Activated naive CD4-positive, alpha-beta T cell treated with anti-CD3 and anti-CD28 coated beads for 36 hours (primary cell): ENCODE measurements around the gene BEGAIN. TPM values are rescaled to one million over a fixed set of nuclear protein-coding genes. Genes with fewer than 3 reads are reported as not detected.

ENCODE experiments used
- CTCF ChIA-PET: fragments of 350-600 bp; sonication (Branson Sonifier 250); formaldehyde crosslinking; loops from one replicate; lab custom pipeline; 2021; ENCODE audit warnings: antibody characterized with exemption; lab: Charles Lee
- DNase-seq: peaks from one replicate; pipeline ENCODE4 v3.0.0-alpha.2; 2020
- H3K27ac Mint-ChIP-seq: one replicate; pipeline ENCODE4 v1.8.0; 2021; ENCODE audit warnings: mild to moderate bottlenecking, mixed read lengths
- H3K27me3 Mint-ChIP-seq: one replicate; pipeline ENCODE4 v1.8.0; 2021; ENCODE audit warnings: low read depth, mixed read lengths
- H3K36me3 Mint-ChIP-seq: one replicate; pipeline ENCODE4 v1.8.0; 2021; ENCODE audit warnings: low read depth, mixed read lengths
- H3K4me1 Mint-ChIP-seq: one replicate; pipeline ENCODE4 v1.8.0; 2021; ENCODE audit warnings: low read depth, mixed read lengths
- H3K4me3 Mint-ChIP-seq: one replicate; pipeline ENCODE4 v1.8.0; 2021; ENCODE audit warnings: mild to moderate bottlenecking, moderate library complexity, mixed read lengths
- H3K9me3 Mint-ChIP-seq: one replicate; pipeline ENCODE4 v1.8.0; 2021; ENCODE audit warnings: mixed read lengths
- intact Hi-C: fragments of 100-400 bp; cut with micrococcal nuclease; formaldehyde crosslinking; loops from one replicate; pipeline ENCODE4 v1.15.1; 2023
- total RNA-seq, 2 experiments: library from RNA; stranded (reverse); gene quantifications; one replicate each; pipeline ENCODE4 v1.2.3, GENCODE V29; 2021

BEGAIN gene, protein sequence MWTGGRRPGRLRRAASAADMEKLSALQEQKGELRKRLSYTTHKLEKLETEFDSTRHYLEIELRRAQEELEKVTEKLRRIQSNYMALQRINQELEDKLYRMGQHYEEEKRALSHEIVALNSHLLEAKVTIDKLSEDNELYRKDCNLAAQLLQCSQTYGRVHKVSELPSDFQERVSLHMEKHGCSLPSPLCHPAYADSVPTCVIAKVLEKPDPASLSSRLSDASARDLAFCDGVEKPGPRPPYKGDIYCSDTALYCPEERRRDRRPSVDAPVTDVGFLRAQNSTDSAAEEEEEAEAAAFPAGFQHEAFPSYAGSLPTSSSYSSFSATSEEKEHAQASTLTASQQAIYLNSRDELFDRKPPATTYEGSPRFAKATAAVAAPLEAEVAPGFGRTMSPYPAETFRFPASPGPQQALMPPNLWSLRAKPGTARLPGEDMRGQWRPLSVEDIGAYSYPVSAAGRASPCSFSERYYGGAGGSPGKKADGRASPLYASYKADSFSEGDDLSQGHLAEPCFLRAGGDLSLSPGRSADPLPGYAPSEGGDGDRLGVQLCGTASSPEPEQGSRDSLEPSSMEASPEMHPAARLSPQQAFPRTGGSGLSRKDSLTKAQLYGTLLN
- total RNA-seq: 1 to 10 TPM; 5.0 to 5.6 TPM

GRCh38 chr14:100587086-100587762 is at the start of gene BEGAIN:
BEGAIN (minus strand) TSS chr14:100587417; CDS start chr14:100587290, 127 bp downstream.
- DNase-seq: peak; percentile 28
- intact Hi-C loops: loop anchor here (1.0 to 5.0 kb wide), 2 partner anchors 40 to 53 kb away; no protein-coding TSS in a partner anchor
- Mint-ChIP-seq H3K36me3 (no peaks in the 10 kb centered on the region), H3K27me3 (peaks cover 16% of the 10 kb centered on the region), H3K4me3 (peak within 1 kb of the TSS; percentile 76), H3K9me3 (no peaks in the 10 kb centered on the region), H3K4me1 (no peaks in the 10 kb centered on the region), H3K27ac (peak within 1 kb of the TSS; percentile 42)
- CTCF ChIA-PET: interaction anchor here (1.9 kb wide), 1 partner anchor 58 kb away, joined by 9 read pairs; no protein-coding TSS in a partner anchor

DNA sequence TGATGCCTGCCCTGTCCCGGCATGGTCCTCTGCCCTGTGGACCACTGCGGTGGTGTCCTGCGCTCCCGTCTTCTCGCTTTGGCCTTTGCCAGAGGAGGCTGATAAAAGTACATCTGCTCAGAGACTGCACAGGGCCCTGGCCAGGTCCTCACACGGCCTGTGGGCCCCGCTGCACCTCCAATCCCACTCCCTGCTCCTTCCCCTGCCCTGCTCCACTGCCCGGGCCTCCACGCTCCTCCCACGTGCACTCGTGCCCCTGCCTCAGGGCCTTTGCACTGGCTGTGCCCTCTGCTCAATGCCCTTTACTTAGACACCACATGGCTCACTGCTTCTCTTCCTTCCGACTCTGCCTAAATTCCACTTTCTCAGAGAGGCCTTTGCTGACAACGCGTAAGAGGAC is 49.3 kb upstream of the BEGAIN start:
- H3K27ac Mint-ChIP-seq: no peak overlapping the region
- H3K4me3 Mint-ChIP-seq: no peak overlapping the region
- H3K9me3 Mint-ChIP-seq: no peaks in the 10 kb centered on the region
- no peaks in the 10 kb centered on the region for H3K27me3 Mint-ChIP-seq
- H3K36me3 Mint-ChIP-seq: no peaks in the 10 kb centered on the region
- H3K4me1 Mint-ChIP-seq: peaks cover 31% of the 10 kb centered on the region
- CTCF ChIA-PET: interaction anchor here (1.6 kb wide), 1 partner anchor 9 kb away, joined by 6 read pairs; no protein-coding TSS in a partner anchor
- no peak for DNase-seq
- intact Hi-C loops: no loop called here

DNA sequence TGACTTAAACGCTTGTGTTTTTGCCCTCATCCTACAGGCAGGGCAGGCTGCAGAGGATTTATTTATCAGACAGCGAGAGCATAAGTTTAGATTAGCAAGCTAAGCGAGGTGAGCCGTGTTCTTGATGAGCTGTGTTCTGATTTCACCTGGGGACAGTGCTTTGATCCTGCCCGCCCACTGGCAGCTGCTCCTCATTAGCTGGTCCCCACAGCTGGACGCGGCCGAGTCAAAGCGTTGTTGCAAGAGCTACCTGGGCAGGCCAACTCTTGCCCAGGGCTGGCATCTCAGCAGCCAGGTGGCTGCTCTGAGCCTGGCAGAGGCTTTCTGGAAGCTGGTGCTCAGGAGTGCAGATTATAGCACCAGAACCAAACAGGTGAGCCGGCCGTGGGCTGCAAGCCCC is 46.8 kb upstream of the BEGAIN start:
- Mint-ChIP-seq H3K4me3 (no peak overlapping the region), H3K9me3 (no peaks in the 10 kb centered on the region), H3K4me1 (peaks cover 7% of the 10 kb centered on the region), H3K36me3 (no peaks in the 10 kb centered on the region), H3K27me3 (no peaks in the 10 kb centered on the region), H3K27ac (no peak overlapping the region)
- DNase-seq: no peak
- intact Hi-C loops: no loop called here
- CTCF ChIA-PET: interaction anchor here (1.0 to 2.3 kb wide), 2 partner anchors 11 to 29 kb away, joined by 3 to 14 read pairs; no protein-coding TSS in a partner anchor

DNA sequence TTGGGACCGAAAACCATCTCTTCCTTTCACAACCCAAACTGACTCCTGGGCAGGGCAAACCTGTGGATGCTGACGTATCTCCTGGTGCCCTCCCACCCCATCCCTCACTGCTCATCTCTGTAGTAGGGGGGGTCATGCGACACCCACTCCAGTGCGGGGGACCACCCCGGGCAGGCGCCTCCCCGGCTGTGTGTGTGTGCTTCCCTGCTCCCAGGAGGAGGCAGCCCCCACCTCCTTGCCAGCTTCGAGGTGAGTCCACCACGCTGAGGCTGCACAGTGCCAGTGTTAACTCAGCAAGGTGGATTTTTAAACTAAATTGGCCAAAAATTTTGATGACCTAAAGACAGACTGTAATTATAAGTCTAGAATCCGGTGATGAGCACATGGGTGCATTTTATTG is 46.2 kb upstream of the BEGAIN start:
- intact Hi-C loops: no loop called here
- Mint-ChIP-seq H3K4me1 (peaks cover 3% of the 10 kb centered on the region), H3K9me3 (no peaks in the 10 kb centered on the region), H3K27me3 (no peaks in the 10 kb centered on the region), H3K36me3 (no peaks in the 10 kb centered on the region), H3K4me3 (no peak overlapping the region), H3K27ac (no peak overlapping the region)
- CTCF ChIA-PET: interaction anchor here (1.0 to 2.3 kb wide), 2 partner anchors 12 to 29 kb away, joined by 3 to 14 read pairs; no protein-coding TSS in a partner anchor
- no peak for DNase-seq

DNA sequence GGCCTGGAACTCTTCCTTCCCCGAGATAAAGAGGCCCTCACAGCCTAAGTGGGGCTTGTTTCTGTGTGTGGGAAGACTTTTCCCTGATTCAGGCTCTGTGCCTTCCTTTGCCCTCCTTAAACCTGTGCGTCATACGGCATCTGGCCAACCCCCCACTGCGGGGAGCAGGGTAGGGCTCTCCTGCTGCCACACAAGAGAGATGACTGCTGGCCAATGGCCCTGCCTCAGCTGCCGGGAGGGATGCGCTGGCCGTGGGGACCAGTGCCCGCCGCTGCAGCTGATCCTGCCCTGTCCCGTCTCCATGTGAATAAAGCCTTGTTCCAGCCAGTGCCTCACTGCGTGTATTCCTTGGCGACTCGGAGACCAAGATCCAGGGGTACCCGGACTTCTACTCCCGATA is 42.5 kb upstream of the BEGAIN start:
- no peaks in the 10 kb centered on the region for H3K9me3 Mint-ChIP-seq
- no peak overlapping the region for H3K4me3 Mint-ChIP-seq
- DNase-seq: no peak
- CTCF ChIA-PET: no interaction called here
- no peaks in the 10 kb centered on the region for H3K27me3 Mint-ChIP-seq
- H3K36me3 Mint-ChIP-seq: no peaks in the 10 kb centered on the region
- no peak overlapping the region for H3K27ac Mint-ChIP-seq
- intact Hi-C loops: no loop called here
- H3K4me1 Mint-ChIP-seq: no peaks in the 10 kb centered on the region

- no peak for DNase-seq
- Mint-ChIP-seq H3K4me1 (no peaks in the 10 kb centered on the region), H3K27ac (no peak overlapping the region), H3K4me3 (no peak overlapping the region), H3K9me3 (no peaks in the 10 kb centered on the region), H3K27me3 (peaks cover 2% of the 10 kb centered on the region), H3K36me3 (no peaks in the 10 kb centered on the region)
- intact Hi-C loops: no loop called here
- CTCF ChIA-PET: no interaction called here
Observed at GRCh38 chr14:100629098-100629497, 41.9 kb upstream of the BEGAIN start.

- no peaks in the 10 kb centered on the region for H3K9me3 Mint-ChIP-seq
- H3K27ac Mint-ChIP-seq: no peak overlapping the region
- CTCF ChIA-PET: interaction anchor here (1.4 kb wide), 1 partner anchor 17 kb away, joined by 4 read pairs; no protein-coding TSS in a partner anchor
- no peak overlapping the region for H3K4me3 Mint-ChIP-seq
- peaks cover 2% of the 10 kb centered on the region for H3K27me3 Mint-ChIP-seq
- H3K36me3 Mint-ChIP-seq: no peaks in the 10 kb centered on the region
- H3K4me1 Mint-ChIP-seq: no peaks in the 10 kb centered on the region
- intact Hi-C loops: no loop called here
- no peak for DNase-seq
Observed at GRCh38 chr14:100628225-100628624, 41.0 kb upstream of the BEGAIN start.

DNA sequence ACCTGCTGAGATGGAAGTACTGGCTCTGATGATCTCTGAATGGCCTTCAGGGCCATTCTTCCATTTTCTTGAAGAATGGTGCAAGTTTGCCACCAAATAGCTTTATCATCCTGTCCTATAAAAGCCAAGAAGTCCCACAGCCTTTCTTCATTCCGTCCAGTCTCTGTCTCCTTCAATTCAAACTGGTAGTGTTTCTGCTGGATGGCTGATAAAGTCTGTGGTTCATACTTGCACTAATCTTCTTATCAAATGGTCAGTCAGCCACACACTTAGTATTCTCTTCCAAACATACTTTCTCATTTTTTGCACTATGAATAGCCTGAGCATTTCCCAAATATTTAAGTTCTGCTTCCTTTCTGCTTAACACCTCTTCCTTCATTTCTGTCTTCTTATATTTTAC is 39.4 kb upstream of the BEGAIN start:
- no peaks in the 10 kb centered on the region for H3K4me1 Mint-ChIP-seq
- no peaks in the 10 kb centered on the region for H3K36me3 Mint-ChIP-seq
- H3K27me3 Mint-ChIP-seq: peaks cover 2% of the 10 kb centered on the region
- no peak overlapping the region for H3K4me3 Mint-ChIP-seq
- intact Hi-C loops: no loop called here
- CTCF ChIA-PET: interaction anchor here (1.4 kb wide), 1 partner anchor 18 kb away, joined by 4 read pairs; no protein-coding TSS in a partner anchor
- H3K27ac Mint-ChIP-seq: no peak overlapping the region
- DNase-seq: no peak
- H3K9me3 Mint-ChIP-seq: no peaks in the 10 kb centered on the region

DNA sequence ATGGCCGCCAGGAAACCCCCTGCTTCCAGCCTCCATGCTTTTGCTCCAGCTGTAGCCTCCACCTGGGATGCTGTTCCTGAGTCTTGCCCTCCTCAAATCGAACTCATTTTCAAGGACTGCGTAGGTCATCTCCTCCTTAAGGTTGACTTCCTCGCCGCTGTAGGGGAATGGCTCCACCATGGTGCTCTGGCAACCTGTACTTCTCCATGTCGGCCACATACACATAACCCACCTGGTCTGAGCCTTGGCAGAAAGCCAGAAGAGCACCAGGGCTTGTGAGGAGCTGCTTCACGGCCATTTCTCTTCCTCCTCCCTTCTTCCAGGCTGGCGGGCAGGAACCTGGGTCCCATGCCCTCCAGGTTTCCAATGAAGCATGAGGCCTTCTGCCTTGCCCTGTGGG is 36.7 kb upstream of the BEGAIN start:
- H3K4me3 Mint-ChIP-seq: no peak overlapping the region
- H3K27me3 Mint-ChIP-seq: peaks cover 2% of the 10 kb centered on the region
- intact Hi-C loops: no loop called here
- no peaks in the 10 kb centered on the region for H3K4me1 Mint-ChIP-seq
- no peak for DNase-seq
- no peak overlapping the region for H3K27ac Mint-ChIP-seq
- CTCF ChIA-PET: no interaction called here
- H3K36me3 Mint-ChIP-seq: no peaks in the 10 kb centered on the region
- H3K9me3 Mint-ChIP-seq: no peaks in the 10 kb centered on the region

DNA sequence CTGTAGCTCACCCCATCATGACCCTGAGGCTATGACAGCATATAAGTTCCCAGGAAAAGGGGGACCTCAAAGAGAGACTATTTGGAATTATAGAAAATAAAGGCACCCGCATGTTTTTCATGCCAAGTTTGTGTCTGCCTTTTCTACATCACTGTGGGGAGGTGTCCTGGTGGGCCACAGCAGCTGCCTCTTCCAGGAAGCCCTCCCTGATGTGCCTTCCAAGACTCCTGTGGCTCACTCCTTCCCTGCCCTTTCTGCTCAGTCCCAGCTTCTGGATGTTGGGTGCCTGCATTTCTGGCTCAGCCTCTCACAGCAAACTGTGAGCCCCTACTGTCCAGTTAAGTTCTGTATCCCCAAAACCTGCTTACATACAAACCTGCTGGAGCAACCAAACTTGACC is 36.3 kb upstream of the BEGAIN start:
- H3K27me3 Mint-ChIP-seq: peaks cover 2% of the 10 kb centered on the region
- DNase-seq: no peak
- no peaks in the 10 kb centered on the region for H3K9me3 Mint-ChIP-seq
- H3K36me3 Mint-ChIP-seq: no peaks in the 10 kb centered on the region
- peaks cover 2% of the 10 kb centered on the region for H3K4me1 Mint-ChIP-seq
- intact Hi-C loops: no loop called here
- CTCF ChIA-PET: no interaction called here
- H3K27ac Mint-ChIP-seq: no peak overlapping the region
- H3K4me3 Mint-ChIP-seq: no peak overlapping the region

DNA sequence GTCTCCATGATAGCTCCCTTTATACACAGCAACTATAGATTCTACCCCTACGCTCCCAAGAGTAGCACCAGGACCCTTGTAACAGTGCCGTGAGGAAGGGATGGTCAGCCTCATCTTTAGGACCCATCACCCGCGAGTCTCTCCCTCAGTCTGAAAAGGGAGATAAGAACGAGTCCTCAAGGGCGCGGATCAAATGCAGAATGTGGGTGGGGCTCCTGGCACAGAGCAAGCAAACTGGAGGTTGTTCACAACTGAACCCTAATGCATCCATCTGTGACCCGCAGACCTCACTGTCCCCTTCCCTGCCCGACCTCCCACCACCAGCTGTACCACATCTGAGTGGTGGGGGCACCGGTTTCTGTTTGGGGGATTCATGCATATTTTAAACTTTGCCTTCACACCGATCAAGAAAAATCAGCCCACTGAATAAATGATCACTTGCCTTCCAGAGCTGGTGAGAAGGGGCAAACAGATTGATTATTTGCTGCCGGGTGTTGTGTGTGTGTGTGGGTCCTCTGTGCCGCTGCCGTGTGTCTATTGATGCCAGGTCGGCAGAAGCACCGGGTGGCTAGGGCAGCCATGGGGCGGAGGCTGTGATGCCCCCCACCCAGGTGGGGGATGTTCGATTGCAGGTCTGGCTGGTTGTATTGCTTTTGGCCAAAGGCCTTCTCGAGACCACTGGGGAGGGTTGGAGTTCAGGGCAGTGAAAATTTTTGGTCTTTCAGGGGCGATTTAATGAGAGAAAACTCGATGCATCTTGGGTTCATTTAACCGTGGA is 35.7 kb upstream of the BEGAIN start:
- CTCF ChIA-PET: interaction anchor here (1.0 kb wide), 1 partner anchor 30 kb away, joined by 3 read pairs; no protein-coding TSS in a partner anchor
- Mint-ChIP-seq H3K9me3 (no peaks in the 10 kb centered on the region), H3K27ac (no peak overlapping the region), H3K4me1 (peaks cover 9% of the 10 kb centered on the region), H3K36me3 (no peaks in the 10 kb centered on the region), H3K4me3 (no peak overlapping the region), H3K27me3 (peaks cover 2% of the 10 kb centered on the region)
- intact Hi-C loops: no loop called here
- peak; percentile 1 for DNase-seq
